WERI-Rb-1 (cell line): ENCODE measurements around the gene ADAP2.

ENCODE experiments used
- DNase-seq: peaks from one replicate; pipeline ENCODE4 v3.0.0-alpha.2; 2020
- H3K27ac ChIP-seq: fragments of 250-450 bp; sonication (Bioruptor Pico); 2 replicates; pipeline ENCODE4 v1.5.1; 2020; ENCODE audit warnings: mild to moderate bottlenecking, moderate library complexity
- H3K27me3 ChIP-seq: fragments of 250-450 bp; sonication (Bioruptor Pico); 2 replicates; pipeline ENCODE4 v1.5.1; 2021; ENCODE audit warnings: mild to moderate bottlenecking, low read depth, moderate library complexity; ENCODE audit not compliant: insufficient read depth, severe bottlenecking
- H3K36me3 ChIP-seq: fragments of 250-450 bp; sonication (Bioruptor Pico); 2 replicates; pipeline ENCODE4 v1.5.1; 2020; ENCODE audit warnings: mild to moderate bottlenecking, moderate library complexity
- H3K4me3 ChIP-seq: 2 replicates; pipeline ENCODE4 v1.5.1; 2011; ENCODE audit warnings: low read depth, mild to moderate bottlenecking, control low read depth, low read length
- H3K9me3 ChIP-seq: fragments of 250-450 bp; sonication (Bioruptor Pico); 2 replicates; pipeline ENCODE4 v1.5.1; 2021; ENCODE audit warnings: mild to moderate bottlenecking, moderate library complexity; ENCODE audit not compliant: severe bottlenecking
- TF ChIP-seq, protein P1 (sequence below): IDR thresholded peaks from 2 replicates; pipeline ENCODE4 v1.5.1; 2011; ENCODE audit warnings: low read depth, mild to moderate bottlenecking, control low read depth, inconsistent platforms, low read length

ADAP2 gene, protein sequence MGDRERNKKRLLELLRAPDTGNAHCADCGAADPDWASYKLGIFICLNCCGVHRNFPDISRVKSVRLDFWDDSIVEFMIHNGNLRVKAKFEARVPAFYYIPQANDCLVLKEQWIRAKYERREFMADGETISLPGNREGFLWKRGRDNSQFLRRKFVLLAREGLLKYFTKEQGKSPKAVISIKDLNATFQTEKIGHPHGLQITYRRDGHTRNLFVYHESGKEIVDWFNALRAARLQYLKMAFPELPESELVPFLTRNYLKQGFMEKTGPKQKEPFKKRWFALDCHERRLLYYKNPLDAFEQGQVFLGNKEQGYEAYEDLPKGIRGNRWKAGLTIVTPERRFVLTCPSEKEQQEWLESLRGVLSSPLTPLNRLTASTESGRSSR

DNA sequence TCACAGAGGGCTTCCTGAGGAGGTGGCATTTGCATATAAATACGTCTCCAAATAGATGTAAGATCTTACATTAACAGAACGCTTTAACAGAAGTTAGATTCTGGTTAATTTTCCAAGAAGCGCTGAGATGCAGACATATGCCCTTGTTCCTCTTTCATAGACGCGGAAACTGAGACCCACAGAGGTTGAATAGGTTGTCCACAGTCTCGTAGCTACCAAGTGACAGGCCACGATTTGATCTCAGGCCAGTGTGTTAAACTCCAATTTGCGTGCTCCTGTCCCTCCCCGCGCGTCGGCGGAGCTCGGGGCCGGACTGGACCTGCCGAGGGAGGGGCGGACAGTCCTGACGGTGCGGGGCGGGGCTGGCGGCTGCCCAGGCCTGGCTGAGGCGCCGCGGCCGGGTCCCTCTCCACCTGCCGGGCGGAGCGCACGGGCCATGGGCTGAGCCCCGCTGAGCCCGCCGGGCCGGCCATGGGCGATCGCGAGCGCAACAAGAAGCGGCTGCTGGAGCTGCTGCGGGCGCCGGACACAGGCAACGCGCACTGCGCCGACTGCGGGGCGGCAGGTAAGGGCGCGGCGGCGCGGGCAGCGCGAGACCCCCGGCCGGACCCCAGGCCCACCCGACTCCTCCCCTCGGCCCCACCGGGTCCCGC, at the start of gene ADAP2:
Gene ADAP2 (plus strand): TSS at position 402 of the 653 bp plus-strand sequence. CDS start 70 bp downstream, at position 472.
- H3K36me3 ChIP-seq, result no peaks in the 10 kb centered on the region
- H3K9me3 ChIP-seq, result no peaks in the 10 kb centered on the region
- DNase-seq, result peak; percentile 57
- TF ChIP-seq, protein P1, sequence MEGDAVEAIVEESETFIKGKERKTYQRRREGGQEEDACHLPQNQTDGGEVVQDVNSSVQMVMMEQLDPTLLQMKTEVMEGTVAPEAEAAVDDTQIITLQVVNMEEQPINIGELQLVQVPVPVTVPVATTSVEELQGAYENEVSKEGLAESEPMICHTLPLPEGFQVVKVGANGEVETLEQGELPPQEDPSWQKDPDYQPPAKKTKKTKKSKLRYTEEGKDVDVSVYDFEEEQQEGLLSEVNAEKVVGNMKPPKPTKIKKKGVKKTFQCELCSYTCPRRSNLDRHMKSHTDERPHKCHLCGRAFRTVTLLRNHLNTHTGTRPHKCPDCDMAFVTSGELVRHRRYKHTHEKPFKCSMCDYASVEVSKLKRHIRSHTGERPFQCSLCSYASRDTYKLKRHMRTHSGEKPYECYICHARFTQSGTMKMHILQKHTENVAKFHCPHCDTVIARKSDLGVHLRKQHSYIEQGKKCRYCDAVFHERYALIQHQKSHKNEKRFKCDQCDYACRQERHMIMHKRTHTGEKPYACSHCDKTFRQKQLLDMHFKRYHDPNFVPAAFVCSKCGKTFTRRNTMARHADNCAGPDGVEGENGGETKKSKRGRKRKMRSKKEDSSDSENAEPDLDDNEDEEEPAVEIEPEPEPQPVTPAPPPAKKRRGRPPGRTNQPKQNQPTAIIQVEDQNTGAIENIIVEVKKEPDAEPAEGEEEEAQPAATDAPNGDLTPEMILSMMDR, result no peak
- H3K27me3 ChIP-seq, result peaks cover 12% of the 10 kb centered on the region
- peak within 1 kb of the TSS; percentile 33 for H3K4me3 ChIP-seq
- no peak within 1 kb of the TSS for H3K27ac ChIP-seq

DNA sequence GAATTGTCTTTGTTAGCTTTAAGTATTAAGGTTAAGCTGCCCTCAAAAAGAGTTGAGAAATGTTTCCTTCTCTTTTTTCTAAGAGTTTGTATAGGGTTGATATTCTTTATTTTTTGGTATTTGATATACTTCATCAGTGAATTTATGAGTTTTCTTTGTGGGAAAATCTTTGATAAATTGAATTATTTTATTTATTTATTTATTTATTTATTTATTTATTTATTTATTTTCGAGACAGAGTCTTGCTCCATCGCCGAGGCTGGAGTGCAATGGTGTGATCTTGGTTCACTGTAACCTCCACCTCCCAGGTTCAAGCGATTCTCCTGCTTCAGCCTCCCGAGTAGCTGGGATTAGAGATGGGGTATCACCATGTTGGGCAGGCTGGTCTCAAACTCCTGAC, 35.6 kb upstream of the ADAP2 start:
- peaks cover 52% of the 10 kb centered on the region for H3K36me3 ChIP-seq
- H3K9me3 ChIP-seq, result no peaks in the 10 kb centered on the region
- DNase-seq, result no peak
- no peak overlapping the region for H3K4me3 ChIP-seq
- H3K27ac ChIP-seq, result no peak overlapping the region
- H3K27me3 ChIP-seq, result no peaks in the 10 kb centered on the region
- TF ChIP-seq, protein P1, result no peak

DNA sequence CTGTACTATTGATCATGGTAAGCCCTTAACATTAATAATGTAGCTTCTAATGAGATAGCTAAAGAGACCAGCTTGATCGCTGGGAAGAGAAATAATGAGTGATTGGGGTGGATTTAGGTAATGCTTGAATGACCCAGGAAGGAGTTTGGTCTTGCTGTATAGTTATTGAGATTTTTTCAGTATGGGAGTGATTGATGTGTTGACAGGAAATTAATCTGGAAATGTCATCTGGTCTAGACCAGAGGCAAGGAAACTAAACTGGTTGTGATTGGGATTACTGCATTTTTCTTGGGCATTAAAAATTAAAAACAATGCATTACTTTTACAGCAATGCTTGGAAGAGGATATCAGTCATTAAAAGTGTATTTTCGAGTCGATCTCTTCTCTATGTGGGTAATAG, 27.5 kb upstream of the ADAP2 start:
- Histone ChIP-seq H3K27ac (no peak overlapping the region), H3K27me3 (no peaks in the 10 kb centered on the region), H3K4me3 (no peak overlapping the region), H3K9me3 (no peaks in the 10 kb centered on the region), H3K36me3 (peaks cover 72% of the 10 kb centered on the region)
- DNase-seq, result no peak
- TF ChIP-seq, protein P1, result no peak

DNA sequence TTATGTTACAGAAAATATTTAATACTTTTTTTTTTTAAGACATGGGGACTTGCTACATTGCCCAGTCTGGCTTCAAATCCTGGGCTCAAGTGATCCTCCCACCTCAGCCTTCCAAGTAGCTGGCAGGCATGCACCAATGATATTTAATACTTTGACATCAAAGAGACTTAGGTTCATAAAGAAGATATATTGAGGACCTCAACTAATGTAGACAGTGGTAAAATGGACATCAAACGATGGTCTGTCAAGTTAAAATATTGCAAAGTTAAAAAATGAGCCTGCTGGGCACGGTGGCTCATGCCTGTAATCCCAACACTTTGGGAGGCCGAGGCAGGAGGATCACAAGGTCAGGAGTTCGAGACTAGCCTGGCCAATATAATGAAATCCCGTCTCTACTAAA, 24.4 kb upstream of the ADAP2 start:
- Histone ChIP-seq H3K27me3 (no peaks in the 10 kb centered on the region), H3K4me3 (no peak overlapping the region), H3K9me3 (no peaks in the 10 kb centered on the region), H3K27ac (no peak overlapping the region), H3K36me3 (peaks cover 75% of the 10 kb centered on the region)
- TF ChIP-seq, protein P1, result no peak
- no peak for DNase-seq

DNA sequence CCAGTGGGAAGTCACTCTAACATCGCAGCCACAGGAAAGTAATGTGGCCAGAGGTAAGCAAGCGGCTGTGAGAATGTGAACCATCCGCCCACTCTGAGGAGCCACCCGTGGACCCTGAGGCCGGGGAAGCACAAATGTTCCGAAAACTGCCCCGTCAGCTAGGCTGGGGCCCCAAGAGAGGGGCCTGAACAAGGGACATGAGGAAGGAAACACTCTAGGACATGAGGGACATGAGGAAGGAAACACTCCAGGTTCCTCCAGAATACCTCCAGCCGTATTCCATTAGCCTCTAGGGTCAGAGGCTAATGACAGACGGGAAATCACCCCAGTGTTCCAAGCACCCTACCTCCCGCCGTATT, 16.0 kb upstream of the ADAP2 start:
- DNase-seq, result no peak
- H3K27me3 ChIP-seq, result no peaks in the 10 kb centered on the region
- H3K9me3 ChIP-seq, result no peaks in the 10 kb centered on the region
- H3K27ac ChIP-seq, result peak overlapping the region; percentile 93
- TF ChIP-seq, protein P1, result no peak
- peaks cover 21% of the 10 kb centered on the region for H3K36me3 ChIP-seq
- H3K4me3 ChIP-seq, result peak overlapping the region; percentile 81
